ENCODE data around the gene ITM2C. TPM values are rescaled to one million over a fixed set of nuclear protein-coding genes. Genes with fewer than 3 reads are reported as not detected.

Gene ITM2C, protein sequence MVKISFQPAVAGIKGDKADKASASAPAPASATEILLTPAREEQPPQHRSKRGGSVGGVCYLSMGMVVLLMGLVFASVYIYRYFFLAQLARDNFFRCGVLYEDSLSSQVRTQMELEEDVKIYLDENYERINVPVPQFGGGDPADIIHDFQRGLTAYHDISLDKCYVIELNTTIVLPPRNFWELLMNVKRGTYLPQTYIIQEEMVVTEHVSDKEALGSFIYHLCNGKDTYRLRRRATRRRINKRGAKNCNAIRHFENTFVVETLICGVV
- 2.6 TPM for total RNA-seq (2013)
- polyA plus RNA-seq (1 to 10 TPM; 1.4 to 3.2 (median 2.9) TPM), polyA minus RNA-seq (1.2 and 2.8 TPM in 2 replicates), total RNA-seq (1.4 to 7.2 (median 2.3) reads per million in 11 experiments)

DNA sequence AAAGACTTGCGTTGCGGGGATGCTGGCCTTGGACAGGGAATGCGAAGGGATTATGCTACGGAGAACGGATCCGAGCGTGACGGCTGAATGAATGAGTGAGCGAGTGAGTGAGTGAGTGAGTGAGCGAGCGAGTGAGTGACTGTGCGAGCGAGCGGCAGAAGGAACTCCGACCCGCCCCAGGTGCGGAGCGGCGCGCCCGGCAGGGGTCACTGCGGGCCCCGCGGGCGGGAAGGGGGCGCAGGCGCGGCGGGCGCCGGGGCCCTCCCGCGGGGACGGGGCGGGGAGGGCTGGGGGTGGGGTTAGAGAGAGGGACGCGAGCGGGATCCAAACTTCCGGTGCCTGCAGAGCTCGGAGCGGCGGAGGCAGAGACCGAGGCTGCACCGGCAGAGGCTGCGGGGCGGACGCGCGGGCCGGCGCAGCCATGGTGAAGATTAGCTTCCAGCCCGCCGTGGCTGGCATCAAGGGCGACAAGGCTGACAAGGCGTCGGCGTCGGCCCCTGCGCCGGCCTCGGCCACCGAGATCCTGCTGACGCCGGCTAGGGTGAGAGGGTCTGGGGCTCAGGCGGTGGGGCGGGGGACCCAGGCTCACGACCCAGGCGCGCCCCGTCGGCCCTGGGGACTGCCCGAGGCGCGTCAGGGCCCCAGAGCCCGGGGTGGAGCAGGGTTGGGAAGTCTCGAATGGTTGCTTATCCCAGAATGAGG, at the start of gene ITM2C:
ITM2C (plus strand) TSS at position 338 of the 702 bp plus-strand sequence; CDS start at position 422, 84 bp downstream.
- peak; percentile 23 to 64 (median 45) for DNase-seq
- peak within 1 kb of the TSS; percentile 82 to 99 for H3K4me3 Mint-ChIP-seq
- TF ChIP-seq, protein P1, sequence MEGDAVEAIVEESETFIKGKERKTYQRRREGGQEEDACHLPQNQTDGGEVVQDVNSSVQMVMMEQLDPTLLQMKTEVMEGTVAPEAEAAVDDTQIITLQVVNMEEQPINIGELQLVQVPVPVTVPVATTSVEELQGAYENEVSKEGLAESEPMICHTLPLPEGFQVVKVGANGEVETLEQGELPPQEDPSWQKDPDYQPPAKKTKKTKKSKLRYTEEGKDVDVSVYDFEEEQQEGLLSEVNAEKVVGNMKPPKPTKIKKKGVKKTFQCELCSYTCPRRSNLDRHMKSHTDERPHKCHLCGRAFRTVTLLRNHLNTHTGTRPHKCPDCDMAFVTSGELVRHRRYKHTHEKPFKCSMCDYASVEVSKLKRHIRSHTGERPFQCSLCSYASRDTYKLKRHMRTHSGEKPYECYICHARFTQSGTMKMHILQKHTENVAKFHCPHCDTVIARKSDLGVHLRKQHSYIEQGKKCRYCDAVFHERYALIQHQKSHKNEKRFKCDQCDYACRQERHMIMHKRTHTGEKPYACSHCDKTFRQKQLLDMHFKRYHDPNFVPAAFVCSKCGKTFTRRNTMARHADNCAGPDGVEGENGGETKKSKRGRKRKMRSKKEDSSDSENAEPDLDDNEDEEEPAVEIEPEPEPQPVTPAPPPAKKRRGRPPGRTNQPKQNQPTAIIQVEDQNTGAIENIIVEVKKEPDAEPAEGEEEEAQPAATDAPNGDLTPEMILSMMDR (IDR thresholded peaks at IDR 0.05), result peak; percentile 54
- no peaks in the 10 kb centered on the region for H4K20me1 ChIP-seq (ENCODE audit: insufficient read depth, low read length)
- peak within 1 kb of the TSS; percentile 25 to 78 (median 40) for H3K4me3 ChIP-seq (replicated peaks in 1 of 3; ENCODE audit: low read depth in 2 of 3, low read length in 3 of 3)
- H3K9ac ChIP-seq (ENCODE audit: insufficient read depth, low read length, poor library complexity, severe bottlenecking), result peak within 1 kb of the TSS; percentile 53
- H2AFZ ChIP-seq (ENCODE audit: insufficient read depth, low read depth, low read length, poor library complexity, severe bottlenecking), result peak within 1 kb of the TSS; percentile 91
- peaks cover 0 to 11% (median 0%) of the 10 kb centered on the region in 7 donors for H3K9me3 Mint-ChIP-seq
- no peaks in the 10 kb centered on the region for H3K36me3 ChIP-seq (replicated peaks in 1 of 2; ENCODE audit: control insufficient read depth in 1 of 2, insufficient read depth in 2 of 2, low read length in 2 of 2)
- H3K27ac ChIP-seq (ENCODE audit: low read depth in 1 of 2, low read length in 2 of 2), result no peak within 1 kb of the TSS
- peaks cover 31 to 38% of the 10 kb centered on the region in 2 donors for H3K4me1 ChIP-seq (ENCODE audit: control insufficient read depth in 1 of 2, insufficient read depth in 2 of 2, low read length in 2 of 2)
- H3K36me3 Mint-ChIP-seq, result peaks cover 3 to 4% of the 10 kb centered on the region in 2 donors
- under 1% methylated on average over 60 of the region's 76 CpGs for WGBS (ENCODE audit: insufficient coverage)
- no peaks in the 10 kb centered on the region for H3K9me3 ChIP-seq (replicated peaks in 1 of 2; ENCODE audit: control insufficient read depth in 1 of 2, insufficient read depth in 1 of 2, low read length in 2 of 2)
- peak within 1 kb of the TSS; percentile 89 for H3K4me2 ChIP-seq (replicated peaks; ENCODE audit: extremely low read depth, low read length, poor library complexity, severe bottlenecking)
- peaks cover 3 to 30% of the 10 kb centered on the region in 2 donors for H3K27me3 ChIP-seq (ENCODE audit: control insufficient read depth in 2 of 2, insufficient read depth in 2 of 2, low read length in 2 of 2)
- peaks cover 44 to 58% (median 50%) of the 10 kb centered on the region in 3 donors for H3K27me3 Mint-ChIP-seq (ENCODE audit: low read depth in 3 of 3)
- H3K79me2 ChIP-seq (ENCODE audit: insufficient read depth, low read length), result no peaks in the 10 kb centered on the region
- intact Hi-C loops (cut with micrococcal nuclease), result no loop called here
- H3K4me1 Mint-ChIP-seq, result peaks cover 43% of the 10 kb centered on the region
- H3K27ac Mint-ChIP-seq, result peak within 1 kb of the TSS in 3 of 7 donors; percentile 68 to 79 (median 75)

DNA sequence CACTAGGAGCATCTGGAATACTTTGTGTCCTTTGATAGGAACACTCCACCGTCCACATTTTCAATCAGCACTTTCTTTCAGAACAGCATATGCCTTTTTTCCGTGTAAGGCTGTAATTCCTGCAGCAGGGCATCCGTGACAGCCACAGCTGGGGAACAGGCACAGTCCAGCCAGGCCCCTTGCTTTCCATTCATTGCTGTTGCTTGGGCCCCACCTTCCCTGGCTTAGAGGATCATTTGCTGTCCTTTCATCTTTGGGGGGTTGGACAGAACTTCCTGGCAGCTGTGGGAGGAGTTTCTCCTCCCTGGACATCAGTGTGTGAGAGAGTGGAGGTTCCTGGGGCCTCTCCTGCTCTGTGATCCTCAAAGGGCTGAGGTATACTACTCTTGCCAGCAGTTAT, 49.7 kb upstream of the ITM2C start:
- Mint-ChIP-seq H3K4me1 (no peaks in the 10 kb centered on the region), H3K9me3 (no peaks in the 10 kb centered on the region), H3K36me3 (peaks cover 87 to 96% of the 10 kb centered on the region in 2 donors), H3K27me3 (ENCODE audit: low read depth in 3 of 3) (no peaks in the 10 kb centered on the region), H3K4me3 (no peak overlapping the region), H3K27ac (peak overlapping the region in 1 of 7 donors; percentile 24)
- H3K36me3 ChIP-seq (replicated peaks in 1 of 2; ENCODE audit: control insufficient read depth in 1 of 2, insufficient read depth in 2 of 2, low read length in 2 of 2), result peaks cover 89 to 99% of the 10 kb centered on the region in 2 donors
- TF ChIP-seq, protein P1 (IDR thresholded peaks at IDR 0.05), result no peak
- WGBS (ENCODE audit: insufficient coverage), result 90% methylated on average over 3 of the region's 3 CpGs
- intact Hi-C loops (cut with micrococcal nuclease), result no loop called here
- no peak overlapping the region for H3K9ac ChIP-seq (ENCODE audit: insufficient read depth, low read length, poor library complexity, severe bottlenecking)
- no peak overlapping the region for H3K27ac ChIP-seq (ENCODE audit: low read depth in 1 of 2, low read length in 2 of 2)
- no peak overlapping the region for H3K4me3 ChIP-seq (replicated peaks in 1 of 3; ENCODE audit: low read depth in 2 of 3, low read length in 3 of 3)
- no peaks in the 10 kb centered on the region for H3K27me3 ChIP-seq (ENCODE audit: control insufficient read depth in 2 of 2, insufficient read depth in 2 of 2, low read length in 2 of 2)
- no peaks in the 10 kb centered on the region for H3K9me3 ChIP-seq (replicated peaks in 1 of 2; ENCODE audit: control insufficient read depth in 1 of 2, insufficient read depth in 1 of 2, low read length in 2 of 2)
- peaks cover 95% of the 10 kb centered on the region for H4K20me1 ChIP-seq (ENCODE audit: insufficient read depth, low read length)
- H2AFZ ChIP-seq (ENCODE audit: insufficient read depth, low read depth, low read length, poor library complexity, severe bottlenecking), result no peak overlapping the region
- no peaks in the 10 kb centered on the region for H3K4me1 ChIP-seq (ENCODE audit: control insufficient read depth in 1 of 2, insufficient read depth in 2 of 2, low read length in 2 of 2)
- DNase-seq, result no peak
- no peaks in the 10 kb centered on the region for H3K79me2 ChIP-seq (ENCODE audit: insufficient read depth, low read length)
- no peak overlapping the region for H3K4me2 ChIP-seq (replicated peaks; ENCODE audit: extremely low read depth, low read length, poor library complexity, severe bottlenecking)

All from CD14-positive monocyte (primary cell).